Mammary epithelial cell (primary cell): ENCODE measurements around the gene PSG4.
"Not testable (repeated sequence)": the region's sequence is repeated elsewhere in the genome, so short reads cannot be mapped to it uniquely, and the experiment has no call there.

ENCODE experiments used
- CTCF ChIP-seq, 2 donors: IDR thresholded peaks in 1 of 2; conservative IDR thresholded peaks in 1 of 2; 2 replicates each; pipeline ENCODE4 v1.5.1; 2011 to 2012; ENCODE audit warnings: inconsistent platforms in 2 of 2, low read length in 2 of 2, mild to moderate bottlenecking in 2 of 2, control low read depth in 1 of 2, low read depth in 1 of 2; ENCODE audit not compliant: insufficient read depth in 1 of 2; ENCODE audit errors: extremely low read depth in 1 of 2
- EZH2 ChIP-seq: IDR thresholded peaks from 2 replicates; pipeline ENCODE4 v1.6.1; 2012; ENCODE audit warnings: low read length, inconsistent platforms, borderline replicate concordance

DNA sequence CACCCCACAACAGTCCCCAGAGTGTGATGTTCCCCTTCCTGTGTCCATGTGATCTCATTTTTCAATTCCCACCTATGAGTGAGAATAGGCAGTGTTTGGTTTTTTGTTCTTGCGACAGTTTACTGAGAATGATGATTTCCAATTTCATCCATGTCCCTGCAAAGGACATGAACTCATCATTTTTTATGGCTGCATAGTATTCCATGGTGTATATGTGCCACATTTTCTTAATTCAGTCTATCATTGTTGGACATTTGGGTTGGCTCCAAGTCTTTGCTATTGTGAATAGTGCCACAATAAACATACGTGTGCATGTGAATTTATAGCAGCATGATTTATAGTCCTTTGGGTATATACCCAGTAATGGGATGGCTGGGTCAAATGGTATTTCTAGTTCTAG lies 36.8 kb upstream of the PSG4 start:
- not testable (repeated sequence) for TF ChIP-seq CTCF (conservative IDR thresholded peaks at IDR 0.05 in 1 of 2, IDR thresholded peaks at IDR 0.05 in 1 of 2; ENCODE audit: extremely low read depth in 1 of 2, insufficient read depth in 1 of 2, low read depth in 1 of 2, low read length in 2 of 2); EZH2
